H1 (cell line): Measurements from ENCODE around the gene LRP8. TPM values are rescaled to one million over a fixed set of nuclear protein-coding genes. Genes with fewer than 3 reads are reported as not detected.
A peak's percentile ranks its signal among the peaks of the same experiment; 100 is the strongest.

Experiments
- BCL11A ChIP-seq, 2 experiments: IDR thresholded peaks; one replicate each; pipeline ENCODE4 v1.6.1; 2011; ENCODE audit warnings: low read depth in 2 of 2, low read length in 2 of 2, mild to moderate bottlenecking in 2 of 2
- CBX5 ChIP-seq: fragments of 300-800, 300-1000 bp; sonication (generic); IDR thresholded peaks from 2 replicates; pipeline ENCODE4 v1.7.1; 2016; ENCODE audit warnings: antibody characterized with exemption, low read length, low read depth
- EGR1 ChIP-seq: IDR thresholded peaks from 2 replicates; pipeline ENCODE4 v1.6.1; 2011; ENCODE audit warnings: low read depth, low read length, borderline replicate concordance
- EP300 ChIP-seq, 2 experiments: IDR thresholded peaks; 1 replicate in 1 of 2; 2 replicates in 1 of 2; pipeline ENCODE4 v1.6.1; 2011 to 2012; ENCODE audit warnings: low read depth in 2 of 2, low read length in 2 of 2, mild to moderate bottlenecking in 2 of 2, borderline replicate concordance in 1 of 2, inconsistent platforms in 1 of 2, moderate library complexity in 1 of 2
- JUND ChIP-seq: IDR thresholded peaks from 2 replicates; pipeline ENCODE4 v1.6.1; 2011; ENCODE audit warnings: mild to moderate bottlenecking, improper control_type of control experiment, low read length
- KDM5A ChIP-seq: fragments of 200-600 bp; IDR thresholded peaks from 2 replicates; pipeline ENCODE4 v1.7.1; 2012; ENCODE audit warnings: mild to moderate bottlenecking, low read length, inconsistent platforms, mixed read lengths
- NRF1 ChIP-seq: IDR thresholded peaks from 2 replicates; pipeline ENCODE4 v1.6.1; 2011; ENCODE audit warnings: mild to moderate bottlenecking, low read depth, low read length, improper control_type of control experiment
- POLR2A ChIP-seq, 2 experiments: IDR thresholded peaks; 1 replicate in 1 of 2; 2 replicates in 1 of 2; pipeline ENCODE4 v1.6.1; 2011; ENCODE audit warnings: low read depth in 2 of 2, low read length in 2 of 2, mild to moderate bottlenecking in 2 of 2; ENCODE audit errors: control extremely low read depth in 1 of 2
- POU5F1 ChIP-seq: IDR thresholded peaks from 2 replicates; pipeline ENCODE4 v1.6.1; 2011; ENCODE audit warnings: low read depth, mild to moderate bottlenecking, low read length, moderate library complexity
- RBBP5 ChIP-seq: IDR thresholded peaks from 2 replicates; pipeline ENCODE4 v1.7.1; 2012; ENCODE audit warnings: low read depth, mild to moderate bottlenecking, inconsistent platforms, low read length, moderate library complexity, borderline replicate concordance
- RNF2 ChIP-seq: fragments of 200-900, 300-1000 bp; sonication (generic); IDR thresholded peaks from 2 replicates; pipeline ENCODE4 v1.7.1; 2016; ENCODE audit warnings: borderline replicate concordance, low read depth, mild to moderate bottlenecking, antibody characterized with exemption, low read length; ENCODE audit not compliant: poor library complexity, severe bottlenecking; ENCODE audit errors: missing control alignments
- SP4 ChIP-seq: IDR thresholded peaks from 2 replicates; pipeline ENCODE4 v1.6.1; 2012; ENCODE audit warnings: low read length, inconsistent platforms
- SRF ChIP-seq: IDR thresholded peaks from 2 replicates; pipeline ENCODE4 v1.6.1; 2011; ENCODE audit warnings: mild to moderate bottlenecking, low read depth, low read length, moderate library complexity
- TCF12 ChIP-seq: IDR thresholded peaks from 2 replicates; pipeline ENCODE4 v1.6.1; 2011; ENCODE audit warnings: low read depth, mild to moderate bottlenecking, low read length
- YY1 ChIP-seq: IDR thresholded peaks from 2 replicates; pipeline ENCODE4 v1.6.1; 2011; ENCODE audit warnings: low read depth, mild to moderate bottlenecking, low read length
- ZNF274 ChIP-seq: IDR thresholded peaks from 2 replicates; pipeline ENCODE4 v1.7.0; 2012; ENCODE audit warnings: low read length, borderline replicate concordance; ENCODE audit errors: extremely low read depth
- polyA plus RNA-seq, 7 experiments: library from polyadenylated mRNA; depleted of rRNA in 3 of 7; stranded (reverse) in 5 of 7; unstranded in 2 of 7; fragments of >200 nt in 5 of 7; fragments of 200-250 nt in 2 of 7; gene quantifications; 1 replicate in 5 of 7; 2 replicates in 1 of 7; 4 replicates in 1 of 7; pipeline versions ENCODE4 v1.2.1 to v1.2.3, GENCODE V29; 2011 to 2013; ENCODE audit warnings: missing spikeins in 2 of 7, mixed read lengths in 2 of 7
- total RNA-seq: library from RNA; stranded (reverse); fragmentation: NEBNext Ultra II Directional; extraction: Animal tissue kit (Norgen Biotek cat#: 25700); gene quantifications from 2 replicates; pipeline ENCODE4 v1.2.1, GENCODE V29; 2021
- TF ChIP-seq, protein P1 (sequence below): IDR thresholded peaks from 2 replicates; pipeline ENCODE4 v1.6.1; 2012; ENCODE audit warnings: inconsistent platforms
- TF ChIP-seq, protein P2 (sequence below), 3 experiments: IDR thresholded peaks; 1 replicate in 2 of 3; 2 replicates in 1 of 3; pipeline versions ENCODE4 v1.5.1 to v1.6.1; 2011; ENCODE audit warnings: low read length in 3 of 3, mild to moderate bottlenecking in 3 of 3, inconsistent platforms in 2 of 3, low read depth in 1 of 3, moderate library complexity in 1 of 3; ENCODE audit not compliant: insufficient read depth in 1 of 3; ENCODE audit errors: control extremely low read depth in 1 of 3
- TF ChIP-seq, protein P3 (sequence below): IDR thresholded peaks from 2 replicates; pipeline ENCODE4 v1.6.1; 2011; ENCODE audit warnings: low read length, improper control_type of control experiment

Gene LRP8
- total and polyA plus RNA-seq, 2 of the 8 experiments (the other 6 are each of a cell fraction or from before 2014, with no cell fraction given) = 63.2 to 66.4 TPM

DNA sequence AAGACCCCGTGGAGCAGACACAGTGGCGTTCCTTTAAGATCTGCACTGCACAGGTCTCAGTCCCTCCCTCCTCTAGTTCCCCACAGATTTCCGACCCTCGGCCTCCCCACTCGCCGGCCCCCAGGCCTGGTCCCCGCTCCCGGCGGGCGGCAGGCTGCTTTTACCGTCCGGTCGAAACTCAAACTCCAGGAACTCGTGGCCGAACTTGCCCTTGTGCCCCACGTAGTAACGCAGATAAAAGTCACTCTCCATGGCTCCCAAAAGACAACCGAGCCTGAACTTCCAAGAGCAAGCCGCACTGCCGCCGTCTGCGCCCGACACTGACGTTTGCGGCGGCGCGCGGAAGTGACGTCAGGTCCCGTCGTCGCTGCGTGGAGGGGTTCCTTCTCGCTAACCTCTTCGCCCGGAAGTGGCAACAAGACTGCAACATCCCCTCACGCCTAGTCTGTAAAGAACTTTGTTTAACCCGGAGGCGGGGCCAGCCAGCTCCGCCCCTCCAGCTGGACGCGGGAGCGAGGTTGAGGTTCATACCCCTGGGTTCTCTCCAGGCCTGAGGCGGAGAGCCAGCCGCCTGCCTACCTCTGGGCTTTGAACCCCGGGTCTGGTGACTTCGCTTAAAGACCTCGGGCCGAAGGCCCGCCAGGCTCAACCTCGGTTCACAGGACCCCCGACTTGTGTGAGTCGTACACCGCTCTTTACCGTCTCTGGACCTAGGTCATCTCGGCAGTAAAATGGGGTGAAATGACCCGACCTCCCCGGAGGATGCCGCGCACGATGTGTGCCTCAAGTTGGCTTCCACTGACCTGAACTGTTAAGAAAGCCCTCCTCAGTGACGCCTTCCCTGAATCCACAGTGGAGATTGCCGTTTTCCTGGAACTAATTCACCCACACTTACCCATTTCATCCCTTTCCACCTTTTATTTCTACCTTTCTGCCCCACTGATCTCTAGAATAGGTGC is 89.4 kb downstream of the LRP8 start, which contains the start of gene MAGOH (continued):
- TF ChIP-seq YY1 = peak; percentile 59; the same call in 1 of the 2 replicates
- TF ChIP-seq, protein P1, sequence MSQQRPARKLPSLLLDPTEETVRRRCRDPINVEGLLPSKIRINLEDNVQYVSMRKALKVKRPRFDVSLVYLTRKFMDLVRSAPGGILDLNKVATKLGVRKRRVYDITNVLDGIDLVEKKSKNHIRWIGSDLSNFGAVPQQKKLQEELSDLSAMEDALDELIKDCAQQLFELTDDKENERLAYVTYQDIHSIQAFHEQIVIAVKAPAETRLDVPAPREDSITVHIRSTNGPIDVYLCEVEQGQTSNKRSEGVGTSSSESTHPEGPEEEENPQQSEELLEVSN = peak; percentile 19; the same call in 1 of the 2 replicates
- TF ChIP-seq SP4 = no peak
- TF ChIP-seq JUND = peak; percentile 76; the same call in 1 of the 2 replicates
- peak; percentile 89 for TF ChIP-seq SRF
- TF ChIP-seq TCF12 = no peak
- no peak for TF ChIP-seq ZNF274
- peak in 1 of 2 experiments; percentile 82; a peak in 1 of 3 replicates for TF ChIP-seq EP300 (IDR thresholded peaks at IDR 0.05; ENCODE audit: borderline replicate concordance in 1 of 2, low read depth in 2 of 2, low read length in 2 of 2)
- TF ChIP-seq, protein P2, sequence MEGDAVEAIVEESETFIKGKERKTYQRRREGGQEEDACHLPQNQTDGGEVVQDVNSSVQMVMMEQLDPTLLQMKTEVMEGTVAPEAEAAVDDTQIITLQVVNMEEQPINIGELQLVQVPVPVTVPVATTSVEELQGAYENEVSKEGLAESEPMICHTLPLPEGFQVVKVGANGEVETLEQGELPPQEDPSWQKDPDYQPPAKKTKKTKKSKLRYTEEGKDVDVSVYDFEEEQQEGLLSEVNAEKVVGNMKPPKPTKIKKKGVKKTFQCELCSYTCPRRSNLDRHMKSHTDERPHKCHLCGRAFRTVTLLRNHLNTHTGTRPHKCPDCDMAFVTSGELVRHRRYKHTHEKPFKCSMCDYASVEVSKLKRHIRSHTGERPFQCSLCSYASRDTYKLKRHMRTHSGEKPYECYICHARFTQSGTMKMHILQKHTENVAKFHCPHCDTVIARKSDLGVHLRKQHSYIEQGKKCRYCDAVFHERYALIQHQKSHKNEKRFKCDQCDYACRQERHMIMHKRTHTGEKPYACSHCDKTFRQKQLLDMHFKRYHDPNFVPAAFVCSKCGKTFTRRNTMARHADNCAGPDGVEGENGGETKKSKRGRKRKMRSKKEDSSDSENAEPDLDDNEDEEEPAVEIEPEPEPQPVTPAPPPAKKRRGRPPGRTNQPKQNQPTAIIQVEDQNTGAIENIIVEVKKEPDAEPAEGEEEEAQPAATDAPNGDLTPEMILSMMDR (IDR thresholded peaks at IDR 0.05; ENCODE audit: control extremely low read depth in 1 of 3, insufficient read depth in 1 of 3, low read depth in 1 of 3, low read length in 3 of 3) = no peak
- TF ChIP-seq BCL11A (IDR thresholded peaks at IDR 0.05; ENCODE audit: low read depth in 2 of 2, low read length in 2 of 2) = no peak
- TF ChIP-seq, protein P3, sequence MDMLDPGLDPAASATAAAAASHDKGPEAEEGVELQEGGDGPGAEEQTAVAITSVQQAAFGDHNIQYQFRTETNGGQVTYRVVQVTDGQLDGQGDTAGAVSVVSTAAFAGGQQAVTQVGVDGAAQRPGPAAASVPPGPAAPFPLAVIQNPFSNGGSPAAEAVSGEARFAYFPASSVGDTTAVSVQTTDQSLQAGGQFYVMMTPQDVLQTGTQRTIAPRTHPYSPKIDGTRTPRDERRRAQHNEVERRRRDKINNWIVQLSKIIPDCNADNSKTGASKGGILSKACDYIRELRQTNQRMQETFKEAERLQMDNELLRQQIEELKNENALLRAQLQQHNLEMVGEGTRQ = no peak
- no peak for TF ChIP-seq NRF1
- TF ChIP-seq RNF2 = no peak
- no peak for TF ChIP-seq POU5F1
- TF ChIP-seq EGR1 = no peak
- TF ChIP-seq CBX5 = no peak
- TF ChIP-seq RBBP5 = peak; percentile 88
- peak; percentile 83 to 88 for TF ChIP-seq POLR2A (IDR thresholded peaks at IDR 0.05; ENCODE audit: control extremely low read depth in 1 of 2, low read depth in 2 of 2, low read length in 2 of 2)
- peak; percentile 97 for TF ChIP-seq KDM5A
